Measurements from ENCODE around the gene ANAPC15.
"Not testable (repeated sequence)": the region's sequence is repeated elsewhere in the genome, so short reads cannot be mapped to it uniquely, and the experiment has no call there.

Gene ANAPC15

GRCh38 chr11:72142086-72142485, 29.6 kb upstream of the ANAPC15 start:
- H3K27ac ChIP-seq (ENCODE audit: low read depth, low read length): not testable (repeated sequence)

GRCh38 chr11:72141066-72141465, 28.6 kb upstream of the ANAPC15 start:
- no peaks in the 10 kb centered on the region for H3K4me1 ChIP-seq (ENCODE audit: control insufficient read depth in 1 of 2, insufficient read depth in 2 of 2, low read length in 2 of 2)

More at GRCh38 chr11:72142086-72142485, 29.6 kb upstream of the ANAPC15 start:
- not testable (repeated sequence) for H3K9ac ChIP-seq (ENCODE audit: low read depth in 1 of 2, low read length in 2 of 2); H3K9me3 ChIP-seq (ENCODE audit: control insufficient read depth in 1 of 2, low read length in 2 of 2); H3K36me3 ChIP-seq (ENCODE audit: control insufficient read depth in 1 of 2, insufficient read depth in 2 of 2, low read length in 2 of 2); H3K4me3 ChIP-seq (ENCODE audit: low read depth in 1 of 2, low read length in 2 of 2); H3K4me1 ChIP-seq (ENCODE audit: control insufficient read depth in 1 of 2, insufficient read depth in 2 of 2, low read length in 2 of 2); H3K27me3 ChIP-seq (ENCODE audit: control insufficient read depth in 1 of 2, insufficient read depth in 2 of 2, low read length in 2 of 2)

GRCh38 chr11:72140661-72141060, 28.2 kb upstream of the ANAPC15 start:
- no peak overlapping the region for H3K27ac ChIP-seq (ENCODE audit: low read depth, low read length)
- H3K36me3 ChIP-seq (ENCODE audit: control insufficient read depth in 1 of 2, insufficient read depth in 2 of 2, low read length in 2 of 2): no peaks in the 10 kb centered on the region
- no peak overlapping the region for H3K4me3 ChIP-seq (ENCODE audit: low read depth in 1 of 2, low read length in 2 of 2)
- H3K9me3 ChIP-seq (ENCODE audit: control insufficient read depth in 1 of 2, low read length in 2 of 2): no peaks in the 10 kb centered on the region
- H3K4me1 ChIP-seq (ENCODE audit: control insufficient read depth in 1 of 2, insufficient read depth in 2 of 2, low read length in 2 of 2): no peaks in the 10 kb centered on the region
- no peak overlapping the region for H3K9ac ChIP-seq (ENCODE audit: low read depth in 1 of 2, low read length in 2 of 2)
- no peaks in the 10 kb centered on the region for H3K27me3 ChIP-seq (ENCODE audit: control insufficient read depth in 1 of 2, insufficient read depth in 2 of 2, low read length in 2 of 2)

More at GRCh38 chr11:72141066-72141465, 28.6 kb upstream of the ANAPC15 start:
- Histone ChIP-seq H3K27me3 (ENCODE audit: control insufficient read depth in 1 of 2, insufficient read depth in 2 of 2, low read length in 2 of 2) (no peaks in the 10 kb centered on the region), H3K4me3 (ENCODE audit: low read depth in 1 of 2, low read length in 2 of 2) (no peak overlapping the region), H3K36me3 (ENCODE audit: control insufficient read depth in 1 of 2, insufficient read depth in 2 of 2, low read length in 2 of 2) (no peaks in the 10 kb centered on the region), H3K9ac (ENCODE audit: low read depth in 1 of 2, low read length in 2 of 2) (no peak overlapping the region), H3K27ac (ENCODE audit: low read depth, low read length) (no peak overlapping the region), H3K9me3 (ENCODE audit: control insufficient read depth in 1 of 2, low read length in 2 of 2) (no peaks in the 10 kb centered on the region)

GRCh38 chr11:72139500-72139899, 27.0 kb upstream of the ANAPC15 start:
- Histone ChIP-seq H3K4me3 (ENCODE audit: low read depth in 1 of 2, low read length in 2 of 2) (no peak overlapping the region), H3K36me3 (ENCODE audit: control insufficient read depth in 1 of 2, insufficient read depth in 2 of 2, low read length in 2 of 2) (no peaks in the 10 kb centered on the region), H3K9me3 (ENCODE audit: control insufficient read depth in 1 of 2, low read length in 2 of 2) (no peaks in the 10 kb centered on the region), H3K27me3 (ENCODE audit: control insufficient read depth in 1 of 2, insufficient read depth in 2 of 2, low read length in 2 of 2) (no peaks in the 10 kb centered on the region), H3K4me1 (ENCODE audit: control insufficient read depth in 1 of 2, insufficient read depth in 2 of 2, low read length in 2 of 2) (no peaks in the 10 kb centered on the region), H3K9ac (ENCODE audit: low read depth in 1 of 2, low read length in 2 of 2) (no peak overlapping the region), H3K27ac (ENCODE audit: low read depth, low read length) (no peak overlapping the region)

GRCh38 chr11:72138821-72139390, 26.4 kb upstream of the ANAPC15 start:
- Histone ChIP-seq H3K4me3 (ENCODE audit: low read depth in 1 of 2, low read length in 2 of 2) (no peak overlapping the region), H3K9ac (ENCODE audit: low read depth in 1 of 2, low read length in 2 of 2) (no peak overlapping the region), H3K9me3 (ENCODE audit: control insufficient read depth in 1 of 2, low read length in 2 of 2) (no peaks in the 10 kb centered on the region), H3K27ac (ENCODE audit: low read depth, low read length) (no peak overlapping the region), H3K36me3 (ENCODE audit: control insufficient read depth in 1 of 2, insufficient read depth in 2 of 2, low read length in 2 of 2) (no peaks in the 10 kb centered on the region), H3K27me3 (ENCODE audit: control insufficient read depth in 1 of 2, insufficient read depth in 2 of 2, low read length in 2 of 2) (no peaks in the 10 kb centered on the region), H3K4me1 (ENCODE audit: control insufficient read depth in 1 of 2, insufficient read depth in 2 of 2, low read length in 2 of 2) (no peaks in the 10 kb centered on the region)

DNA sequence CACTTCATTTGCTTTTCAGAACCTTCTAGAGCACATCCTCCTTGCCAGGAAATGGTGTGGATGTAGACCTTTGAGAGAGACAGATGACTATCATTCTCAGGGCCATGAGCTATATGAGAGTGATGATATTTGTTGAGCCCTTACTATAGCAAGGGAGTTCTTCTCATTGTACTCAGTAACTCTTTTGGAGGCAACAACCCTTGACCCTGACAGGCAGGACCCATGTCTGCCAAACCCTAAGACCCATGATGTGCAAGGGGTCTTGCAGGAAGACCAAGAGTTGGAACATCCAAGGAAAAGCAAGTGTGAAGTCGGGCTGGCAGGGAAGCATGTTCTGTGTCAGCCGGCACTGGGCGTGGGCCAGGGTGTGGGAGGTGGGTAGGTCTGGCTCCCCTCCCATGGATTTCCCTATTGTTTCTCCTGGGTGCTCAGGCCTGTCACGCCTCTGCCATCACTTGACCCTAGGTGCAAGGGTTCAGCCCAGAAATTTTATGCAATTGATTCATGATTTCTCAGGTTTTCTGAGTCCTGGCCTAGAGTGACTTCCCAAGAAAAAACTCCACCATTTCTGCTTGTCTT, 24.3 kb upstream of the ANAPC15 start:
- H3K36me3 ChIP-seq (ENCODE audit: control insufficient read depth in 1 of 2, insufficient read depth in 2 of 2, low read length in 2 of 2): no peaks in the 10 kb centered on the region
- H3K9ac ChIP-seq (ENCODE audit: low read depth in 1 of 2, low read length in 2 of 2): no peak overlapping the region
- H3K27ac ChIP-seq (ENCODE audit: low read depth, low read length): no peak overlapping the region
- no peaks in the 10 kb centered on the region for H3K27me3 ChIP-seq (ENCODE audit: control insufficient read depth in 1 of 2, insufficient read depth in 2 of 2, low read length in 2 of 2)
- H3K4me3 ChIP-seq (ENCODE audit: low read depth in 1 of 2, low read length in 2 of 2): no peak overlapping the region
- H3K4me1 ChIP-seq (ENCODE audit: control insufficient read depth in 1 of 2, insufficient read depth in 2 of 2, low read length in 2 of 2): no peaks in the 10 kb centered on the region
- H3K9me3 ChIP-seq (ENCODE audit: control insufficient read depth in 1 of 2, low read length in 2 of 2): no peaks in the 10 kb centered on the region

DNA sequence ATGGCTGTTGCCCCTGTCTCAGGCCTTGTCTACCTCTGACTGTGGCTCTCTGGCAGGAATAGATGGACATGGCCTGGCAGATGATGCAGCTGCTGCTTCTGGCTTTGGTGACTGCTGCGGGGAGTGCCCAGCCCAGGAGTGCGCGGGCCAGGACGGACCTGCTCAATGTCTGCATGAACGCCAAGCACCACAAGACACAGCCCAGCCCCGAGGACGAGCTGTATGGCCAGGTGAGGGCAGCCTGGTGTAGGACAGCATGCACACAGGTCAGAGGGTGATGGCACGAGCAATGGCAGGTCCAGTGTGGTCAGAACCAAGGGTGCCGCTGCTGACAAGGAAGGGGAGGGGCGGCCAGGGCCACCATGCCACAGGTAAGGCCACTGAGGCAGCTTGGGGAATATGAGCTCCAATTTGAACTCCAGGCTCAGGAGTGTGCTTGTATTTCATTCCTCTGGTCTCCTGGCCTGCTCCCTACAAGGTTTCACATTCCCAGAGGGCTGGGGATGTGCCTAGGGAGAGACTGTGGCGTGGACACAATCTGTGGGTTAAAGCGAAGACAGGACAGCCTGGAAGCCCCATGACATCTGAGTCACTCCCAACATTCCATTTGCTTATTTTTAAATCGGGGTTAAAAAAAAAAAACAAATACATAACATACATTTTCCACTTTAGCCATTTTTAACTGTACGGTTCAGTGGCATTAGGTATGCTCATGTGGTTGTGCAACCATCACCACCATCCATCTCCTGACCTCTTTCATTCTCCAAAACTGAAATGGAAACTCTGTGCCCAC, 23.6 kb upstream of the ANAPC15 start:
- H3K4me1 ChIP-seq (ENCODE audit: control insufficient read depth in 1 of 2, insufficient read depth in 2 of 2, low read length in 2 of 2): no peaks in the 10 kb centered on the region
- no peak overlapping the region for H3K4me3 ChIP-seq (ENCODE audit: low read depth in 1 of 2, low read length in 2 of 2)
- H3K9ac ChIP-seq (ENCODE audit: low read depth in 1 of 2, low read length in 2 of 2): no peak overlapping the region
- no peaks in the 10 kb centered on the region for H3K27me3 ChIP-seq (ENCODE audit: control insufficient read depth in 1 of 2, insufficient read depth in 2 of 2, low read length in 2 of 2)
- H3K27ac ChIP-seq (ENCODE audit: low read depth, low read length): no peak overlapping the region
- no peaks in the 10 kb centered on the region for H3K9me3 ChIP-seq (ENCODE audit: control insufficient read depth in 1 of 2, low read length in 2 of 2)
- H3K36me3 ChIP-seq (ENCODE audit: control insufficient read depth in 1 of 2, insufficient read depth in 2 of 2, low read length in 2 of 2): no peaks in the 10 kb centered on the region

- not testable (repeated sequence) for H3K9ac ChIP-seq (ENCODE audit: low read depth in 1 of 2, low read length in 2 of 2); H3K4me1 ChIP-seq (ENCODE audit: control insufficient read depth in 1 of 2, insufficient read depth in 2 of 2, low read length in 2 of 2); H3K4me3 ChIP-seq (ENCODE audit: low read depth in 1 of 2, low read length in 2 of 2); H3K9me3 ChIP-seq (ENCODE audit: control insufficient read depth in 1 of 2, low read length in 2 of 2); H3K27ac ChIP-seq (ENCODE audit: low read depth, low read length); H3K36me3 ChIP-seq (ENCODE audit: control insufficient read depth in 1 of 2, insufficient read depth in 2 of 2, low read length in 2 of 2); H3K27me3 ChIP-seq (ENCODE audit: control insufficient read depth in 1 of 2, insufficient read depth in 2 of 2, low read length in 2 of 2)
Observed at GRCh38 chr11:72135473-72135872, 23.0 kb upstream of the ANAPC15 start, which contains the start of gene FOLR3. Gene FOLR3, plus strand, starts transcription at chr11:72135725. Its CDS starts 228 bp downstream, at chr11:72135953.

DNA sequence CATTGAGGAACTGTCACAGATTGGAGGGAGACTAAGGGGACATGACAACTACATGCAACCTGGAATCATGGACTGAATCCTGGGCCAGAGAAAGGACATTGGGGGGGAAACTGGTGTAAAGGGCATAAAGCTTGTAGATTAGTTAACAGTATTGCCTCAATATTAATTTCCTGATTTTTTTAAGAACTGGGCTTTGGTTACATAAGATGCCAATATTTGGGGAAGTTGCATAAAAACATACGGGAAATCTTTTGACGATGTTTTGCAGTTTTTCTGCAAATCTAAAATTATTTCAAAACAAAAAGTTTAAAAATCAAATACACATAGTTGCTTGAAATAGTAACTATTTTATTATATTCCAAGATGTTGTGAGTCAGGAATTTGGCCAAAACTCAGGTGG, 20.2 kb upstream of the ANAPC15 start:
- H3K4me1 ChIP-seq (ENCODE audit: control insufficient read depth in 1 of 2, insufficient read depth in 2 of 2, low read length in 2 of 2): no peaks in the 10 kb centered on the region
- no peaks in the 10 kb centered on the region for H3K9me3 ChIP-seq (ENCODE audit: control insufficient read depth in 1 of 2, low read length in 2 of 2)
- H3K36me3 ChIP-seq (ENCODE audit: control insufficient read depth in 1 of 2, insufficient read depth in 2 of 2, low read length in 2 of 2): no peaks in the 10 kb centered on the region
- no peak overlapping the region for H3K27ac ChIP-seq (ENCODE audit: low read depth, low read length)
- no peak overlapping the region for H3K9ac ChIP-seq (ENCODE audit: low read depth in 1 of 2, low read length in 2 of 2)
- H3K4me3 ChIP-seq (ENCODE audit: low read depth in 1 of 2, low read length in 2 of 2): no peak overlapping the region
- H3K27me3 ChIP-seq (ENCODE audit: control insufficient read depth in 1 of 2, insufficient read depth in 2 of 2, low read length in 2 of 2): no peaks in the 10 kb centered on the region

- no peaks in the 10 kb centered on the region for H3K9me3 ChIP-seq (ENCODE audit: control insufficient read depth in 1 of 2, low read length in 2 of 2)
- H3K36me3 ChIP-seq (ENCODE audit: control insufficient read depth in 1 of 2, insufficient read depth in 2 of 2, low read length in 2 of 2): no peaks in the 10 kb centered on the region
- no peaks in the 10 kb centered on the region for H3K4me1 ChIP-seq (ENCODE audit: control insufficient read depth in 1 of 2, insufficient read depth in 2 of 2, low read length in 2 of 2)
- H3K9ac ChIP-seq (ENCODE audit: low read depth in 1 of 2, low read length in 2 of 2): no peak overlapping the region
- H3K27me3 ChIP-seq (ENCODE audit: control insufficient read depth in 1 of 2, insufficient read depth in 2 of 2, low read length in 2 of 2): no peaks in the 10 kb centered on the region
- no peak overlapping the region for H3K4me3 ChIP-seq (ENCODE audit: low read depth in 1 of 2, low read length in 2 of 2)
- H3K27ac ChIP-seq (ENCODE audit: low read depth, low read length): no peak overlapping the region
Observed at GRCh38 chr11:72129381-72129780, 16.9 kb upstream of the ANAPC15 start.
